HCT116 (cell line): Measurements from ENCODE around the gene USP8. TPM values are rescaled to one million over a fixed set of nuclear protein-coding genes. Genes with fewer than 3 reads are reported as not detected.

Experiments
- EZH2 ChIP-seq: fragments of 200-600 bp; sonication (generic); IDR thresholded peaks from 2 replicates; pipeline ENCODE4 v1.6.1; 2017; ENCODE audit warnings: antibody characterized with exemption, mixed run types
- EZH2phosphoT487 ChIP-seq: fragments of 200-600 bp; IDR thresholded peaks from 2 replicates; pipeline ENCODE4 v1.6.1; 2018; ENCODE audit warnings: antibody characterized with exemption, borderline replicate concordance
- JUND ChIP-seq: IDR thresholded peaks from 2 replicates; pipeline ENCODE4 v1.6.1; 2012
- POLR2A ChIP-seq: IDR thresholded peaks from 2 replicates; pipeline ENCODE4 v1.7.0; 2011; ENCODE audit warnings: borderline replicate concordance; ENCODE audit not compliant: insufficient read depth, insufficient read length; ENCODE audit errors: extremely low read depth
- REST ChIP-seq: IDR thresholded peaks from 2 replicates; pipeline ENCODE4 v1.6.1; 2012; ENCODE audit warnings: low read depth
- SIN3A ChIP-seq: IDR thresholded peaks from 2 replicates; pipeline ENCODE4 v1.6.1; 2012; ENCODE audit warnings: low read depth
- TCF7L2 ChIP-seq: IDR thresholded peaks from 2 replicates; pipeline ENCODE4 v1.7.0; 2011; ENCODE audit warnings: borderline replicate concordance, inconsistent platforms; ENCODE audit not compliant: insufficient read depth, insufficient read length; ENCODE audit errors: extremely low read depth
- ZNF274 ChIP-seq: fragments of 200-500 bp; sonication (Bioruptor generic); IDR thresholded peaks from 2 replicates; pipeline ENCODE4 v1.6.1; 2014; ENCODE audit warnings: mild to moderate bottlenecking, low read depth, low read length, inconsistent platforms
- total RNA-seq: library from RNA; stranded (reverse); gene quantifications from one replicate; pipeline ENCODE4 v1.2.1, GENCODE V29; 2021; ENCODE audit not compliant: unreplicated experiment
- TF ChIP-seq, protein P1 (sequence below): IDR thresholded peaks from 2 replicates; pipeline ENCODE4 v1.6.1; 2011; ENCODE audit warnings: mild to moderate bottlenecking, low read length, moderate library complexity; ENCODE audit not compliant: insufficient replicate concordance; ENCODE audit errors: extremely low read depth

Gene USP8
- total RNA-seq, 1 experiment from 2014 or later: 67.9 TPM

GRCh38 chr15:50452927-50453326 lies 28.7 kb downstream of the USP8 start (continued):
- TF ChIP-seq REST (no peak), JUND (no peak), EZH2phosphoT487 (no peak), ZNF274 (no peak), SIN3A (no peak), EZH2 (no peak), TCF7L2 (no peak), POLR2A (no peak)
- TF ChIP-seq, protein P1, sequence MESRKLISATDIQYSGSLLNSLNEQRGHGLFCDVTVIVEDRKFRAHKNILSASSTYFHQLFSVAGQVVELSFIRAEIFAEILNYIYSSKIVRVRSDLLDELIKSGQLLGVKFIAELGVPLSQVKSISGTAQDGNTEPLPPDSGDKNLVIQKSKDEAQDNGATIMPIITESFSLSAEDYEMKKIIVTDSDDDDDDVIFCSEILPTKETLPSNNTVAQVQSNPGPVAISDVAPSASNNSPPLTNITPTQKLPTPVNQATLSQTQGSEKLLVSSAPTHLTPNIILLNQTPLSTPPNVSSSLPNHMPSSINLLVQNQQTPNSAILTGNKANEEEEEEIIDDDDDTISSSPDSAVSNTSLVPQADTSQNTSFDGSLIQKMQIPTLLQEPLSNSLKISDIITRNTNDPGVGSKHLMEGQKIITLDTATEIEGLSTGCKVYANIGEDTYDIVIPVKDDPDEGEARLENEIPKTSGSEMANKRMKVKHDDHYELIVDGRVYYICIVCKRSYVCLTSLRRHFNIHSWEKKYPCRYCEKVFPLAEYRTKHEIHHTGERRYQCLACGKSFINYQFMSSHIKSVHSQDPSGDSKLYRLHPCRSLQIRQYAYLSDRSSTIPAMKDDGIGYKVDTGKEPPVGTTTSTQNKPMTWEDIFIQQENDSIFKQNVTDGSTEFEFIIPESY: no peak
- TF ChIP-seq, all 23 proteins: peak for 0
